Muscle layer of colon (tissue), 2 donors: ENCODE data around the gene RANBP17.
"Not testable (repeated sequence)": the region's sequence is repeated elsewhere in the genome, so short reads cannot be mapped to it uniquely, and the experiment has no call there.

Experiments used
- H3K27ac ChIP-seq: one replicate; pipeline ENCODE4 v1.7.0; 2013; ENCODE audit warnings: low read depth, mild to moderate bottlenecking, low read length, moderate library complexity
- H3K27me3 ChIP-seq, 2 donors: one replicate each; pipeline ENCODE4 v1.7.0; 2013; ENCODE audit warnings: low read length in 2 of 2, mild to moderate bottlenecking in 2 of 2; ENCODE audit not compliant: insufficient read depth in 2 of 2, control insufficient read depth in 1 of 2
- H3K36me3 ChIP-seq: one replicate; pipeline ENCODE4 v1.7.0; 2013; ENCODE audit warnings: mild to moderate bottlenecking, low read length; ENCODE audit not compliant: insufficient read depth
- H3K4me1 ChIP-seq: one replicate; pipeline ENCODE4 v1.7.0; 2013; ENCODE audit warnings: mild to moderate bottlenecking, low read length; ENCODE audit not compliant: insufficient read depth
- H3K4me3 ChIP-seq, 2 donors: one replicate each; pipeline ENCODE4 v1.7.0; 2013; ENCODE audit warnings: low read length in 2 of 2, low read depth in 1 of 2, mild to moderate bottlenecking in 1 of 2, moderate library complexity in 1 of 2
- H3K9ac ChIP-seq: one replicate; pipeline ENCODE4 v1.7.0; 2013; ENCODE audit warnings: low read length
- H3K9me3 ChIP-seq: one replicate; pipeline ENCODE4 v1.7.0; 2013; ENCODE audit warnings: mild to moderate bottlenecking, low read length
- donor health status: abdominal sarcoma.
- donor health status: Adenocarcinoma of cecum.

Gene RANBP17

GRCh38 chr5:170870390-170870789 is 8.6 kb downstream of the RANBP17 start:
- not testable (repeated sequence) for H3K4me3 ChIP-seq

GRCh38 chr5:170874017-170874416 is 12.2 kb downstream of the RANBP17 start:
- no peak overlapping the region for H3K4me3 ChIP-seq
- no peaks in the 10 kb centered on the region for H3K36me3 ChIP-seq
- H3K9ac ChIP-seq: no peak overlapping the region
- H3K4me1 ChIP-seq: no peaks in the 10 kb centered on the region
- H3K27me3 ChIP-seq: no peaks in the 10 kb centered on the region
- H3K9me3 ChIP-seq: peaks cover 5% of the 10 kb centered on the region
- no peak overlapping the region for H3K27ac ChIP-seq

More at GRCh38 chr5:170870390-170870789, 8.6 kb downstream of the RANBP17 start:
- H3K27me3 ChIP-seq, H3K9me3 ChIP-seq, H3K27ac ChIP-seq, H3K4me1 ChIP-seq, H3K9ac ChIP-seq, H3K36me3 ChIP-seq: not testable (repeated sequence)

GRCh38 chr5:170875811-170876210 is 14.0 kb downstream of the RANBP17 start:
- no peak overlapping the region for H3K27ac ChIP-seq
- H3K9me3 ChIP-seq: peaks cover 5% of the 10 kb centered on the region
- no peak overlapping the region for H3K4me3 ChIP-seq
- H3K36me3 ChIP-seq: no peaks in the 10 kb centered on the region
- no peaks in the 10 kb centered on the region for H3K27me3 ChIP-seq
- H3K9ac ChIP-seq: no peak overlapping the region
- H3K4me1 ChIP-seq: no peaks in the 10 kb centered on the region

- Histone ChIP-seq H3K27me3 (no peaks in the 10 kb centered on the region), H3K4me3 (no peak overlapping the region), H3K27ac (no peak overlapping the region), H3K36me3 (no peaks in the 10 kb centered on the region), H3K4me1 (no peaks in the 10 kb centered on the region), H3K9ac (no peak overlapping the region), H3K9me3 (no peaks in the 10 kb centered on the region)
Observed at GRCh38 chr5:170880084-170880483, 18.3 kb downstream of the RANBP17 start.

- no peaks in the 10 kb centered on the region for H3K27me3 ChIP-seq
- no peak overlapping the region for H3K4me3 ChIP-seq
- H3K9me3 ChIP-seq: no peaks in the 10 kb centered on the region
- H3K36me3 ChIP-seq: no peaks in the 10 kb centered on the region
- no peak overlapping the region for H3K9ac ChIP-seq
- no peak overlapping the region for H3K27ac ChIP-seq
- no peaks in the 10 kb centered on the region for H3K4me1 ChIP-seq
Observed at GRCh38 chr5:170882345-170882744, 20.5 kb downstream of the RANBP17 start.

- no peaks in the 10 kb centered on the region for H3K9me3 ChIP-seq
- H3K36me3 ChIP-seq: no peaks in the 10 kb centered on the region
- no peak overlapping the region for H3K27ac ChIP-seq
- H3K9ac ChIP-seq: no peak overlapping the region
- no peak overlapping the region for H3K4me3 ChIP-seq
- H3K4me1 ChIP-seq: no peaks in the 10 kb centered on the region
- no peaks in the 10 kb centered on the region for H3K27me3 ChIP-seq
Observed at GRCh38 chr5:170885256-170885655, 23.4 kb downstream of the RANBP17 start.

GRCh38 chr5:170885809-170886208 is 24.0 kb downstream of the RANBP17 start:
- no peak overlapping the region for H3K9ac ChIP-seq
- no peak overlapping the region for H3K4me3 ChIP-seq
- no peaks in the 10 kb centered on the region for H3K4me1 ChIP-seq
- no peaks in the 10 kb centered on the region for H3K27me3 ChIP-seq
- H3K27ac ChIP-seq: no peak overlapping the region
- H3K9me3 ChIP-seq: no peaks in the 10 kb centered on the region
- H3K36me3 ChIP-seq: no peaks in the 10 kb centered on the region

GRCh38 chr5:170886210-170886894 is 24.5 kb downstream of the RANBP17 start:
- H3K27ac ChIP-seq: no peak overlapping the region
- H3K4me1 ChIP-seq: no peaks in the 10 kb centered on the region
- no peaks in the 10 kb centered on the region for H3K36me3 ChIP-seq
- no peak overlapping the region for H3K4me3 ChIP-seq
- no peaks in the 10 kb centered on the region for H3K27me3 ChIP-seq
- no peaks in the 10 kb centered on the region for H3K9me3 ChIP-seq
- no peak overlapping the region for H3K9ac ChIP-seq

- Histone ChIP-seq H3K27me3 (no peaks in the 10 kb centered on the region), H3K4me3 (no peak overlapping the region), H3K4me1 (no peaks in the 10 kb centered on the region), H3K9ac (no peak overlapping the region), H3K36me3 (no peaks in the 10 kb centered on the region), H3K9me3 (no peaks in the 10 kb centered on the region), H3K27ac (no peak overlapping the region)
Observed at GRCh38 chr5:170892196-170892595, 30.4 kb downstream of the RANBP17 start.

GRCh38 chr5:170894665-170895064 is 32.8 kb downstream of the RANBP17 start:
- Histone ChIP-seq H3K27me3 (no peaks in the 10 kb centered on the region), H3K27ac (no peak overlapping the region), H3K4me3 (no peak overlapping the region), H3K9me3 (no peaks in the 10 kb centered on the region), H3K9ac (no peak overlapping the region), H3K4me1 (no peaks in the 10 kb centered on the region), H3K36me3 (no peaks in the 10 kb centered on the region)

GRCh38 chr5:170896779-170897178 is 35.0 kb downstream of the RANBP17 start:
- Histone ChIP-seq H3K9ac (no peak overlapping the region), H3K4me1 (no peaks in the 10 kb centered on the region), H3K27ac (no peak overlapping the region), H3K4me3 (no peak overlapping the region), H3K27me3 (no peaks in the 10 kb centered on the region), H3K36me3 (no peaks in the 10 kb centered on the region), H3K9me3 (peaks cover 4% of the 10 kb centered on the region)

- no peak overlapping the region for H3K27ac ChIP-seq
- no peaks in the 10 kb centered on the region for H3K27me3 ChIP-seq
- no peaks in the 10 kb centered on the region for H3K36me3 ChIP-seq
- H3K4me1 ChIP-seq: no peaks in the 10 kb centered on the region
- H3K9ac ChIP-seq: no peak overlapping the region
- no peak overlapping the region for H3K4me3 ChIP-seq
- peaks cover 4% of the 10 kb centered on the region for H3K9me3 ChIP-seq
Observed at GRCh38 chr5:170903075-170903474, 41.3 kb downstream of the RANBP17 start.
